Muscle layer of colon (tissue), 2 donors: ENCODE data around the gene DOCK1.

ENCODE experiments used
- H3K27ac ChIP-seq: one replicate; pipeline ENCODE4 v1.7.0; 2013; ENCODE audit warnings: low read depth, mild to moderate bottlenecking, low read length, moderate library complexity
- H3K27me3 ChIP-seq, 2 donors: one replicate each; pipeline ENCODE4 v1.7.0; 2013; ENCODE audit warnings: low read length in 2 of 2, mild to moderate bottlenecking in 2 of 2; ENCODE audit not compliant: insufficient read depth in 2 of 2, control insufficient read depth in 1 of 2
- H3K36me3 ChIP-seq: one replicate; pipeline ENCODE4 v1.7.0; 2013; ENCODE audit warnings: mild to moderate bottlenecking, low read length; ENCODE audit not compliant: insufficient read depth
- H3K4me1 ChIP-seq: one replicate; pipeline ENCODE4 v1.7.0; 2013; ENCODE audit warnings: mild to moderate bottlenecking, low read length; ENCODE audit not compliant: insufficient read depth
- H3K4me3 ChIP-seq, 2 donors: one replicate each; pipeline ENCODE4 v1.7.0; 2013; ENCODE audit warnings: low read length in 2 of 2, low read depth in 1 of 2, mild to moderate bottlenecking in 1 of 2, moderate library complexity in 1 of 2
- H3K9ac ChIP-seq: one replicate; pipeline ENCODE4 v1.7.0; 2013; ENCODE audit warnings: low read length
- H3K9me3 ChIP-seq: one replicate; pipeline ENCODE4 v1.7.0; 2013; ENCODE audit warnings: mild to moderate bottlenecking, low read length
- donor health status: abdominal sarcoma.
- donor health status: Adenocarcinoma of cecum.

DOCK1 gene

GRCh38 chr10:127151541-127151940 is 246.3 kb downstream of the DOCK1 start:
- no peak overlapping the region for H3K9ac ChIP-seq
- no peak overlapping the region for H3K4me3 ChIP-seq
- H3K27me3 ChIP-seq = no peaks in the 10 kb centered on the region
- H3K4me1 ChIP-seq = no peaks in the 10 kb centered on the region
- no peak overlapping the region for H3K27ac ChIP-seq
- no peaks in the 10 kb centered on the region for H3K36me3 ChIP-seq
- H3K9me3 ChIP-seq = no peaks in the 10 kb centered on the region

- Histone ChIP-seq H3K4me1 (peaks cover under 1% of the 10 kb centered on the region), H3K27me3 (no peaks in the 10 kb centered on the region), H3K4me3 (no peak overlapping the region), H3K9me3 (no peaks in the 10 kb centered on the region), H3K36me3 (no peaks in the 10 kb centered on the region), H3K9ac (no peak overlapping the region), H3K27ac (no peak overlapping the region)
Observed at GRCh38 chr10:127151981-127152699, 246.9 kb downstream of the DOCK1 start.

- H3K4me3 ChIP-seq = no peak overlapping the region
- no peaks in the 10 kb centered on the region for H3K27me3 ChIP-seq
- no peak overlapping the region for H3K27ac ChIP-seq
- H3K4me1 ChIP-seq = peaks cover 9% of the 10 kb centered on the region
- no peaks in the 10 kb centered on the region for H3K9me3 ChIP-seq
- no peaks in the 10 kb centered on the region for H3K36me3 ChIP-seq
- H3K9ac ChIP-seq = no peak overlapping the region
Observed at GRCh38 chr10:127153181-127153580, 248.0 kb downstream of the DOCK1 start.

GRCh38 chr10:127154831-127155620 is 249.8 kb downstream of the DOCK1 start:
- Histone ChIP-seq H3K9me3 (no peaks in the 10 kb centered on the region), H3K4me3 (no peak overlapping the region), H3K27me3 (no peaks in the 10 kb centered on the region), H3K27ac (no peak overlapping the region), H3K36me3 (no peaks in the 10 kb centered on the region), H3K4me1 (peaks cover 10% of the 10 kb centered on the region), H3K9ac (no peak overlapping the region)

- H3K27me3 ChIP-seq = no peaks in the 10 kb centered on the region
- no peaks in the 10 kb centered on the region for H3K9me3 ChIP-seq
- H3K4me3 ChIP-seq = no peak overlapping the region
- H3K27ac ChIP-seq = no peak overlapping the region
- H3K36me3 ChIP-seq = no peaks in the 10 kb centered on the region
- H3K9ac ChIP-seq = no peak overlapping the region
- peaks cover 14% of the 10 kb centered on the region for H3K4me1 ChIP-seq
Observed at GRCh38 chr10:127157089-127157488, 251.9 kb downstream of the DOCK1 start.

- no peaks in the 10 kb centered on the region for H3K27me3 ChIP-seq
Observed at GRCh38 chr10:127157506-127158200, 252.4 kb downstream of the DOCK1 start.

GRCh38 chr10:127158662-127159061 is 253.4 kb downstream of the DOCK1 start:
- Histone ChIP-seq H3K27ac (no peak overlapping the region), H3K4me1 (peaks cover 14% of the 10 kb centered on the region), H3K36me3 (no peaks in the 10 kb centered on the region), H3K9me3 (no peaks in the 10 kb centered on the region), H3K27me3 (no peaks in the 10 kb centered on the region), H3K4me3 (no peak overlapping the region), H3K9ac (no peak overlapping the region)

More at GRCh38 chr10:127157506-127158200, 252.4 kb downstream of the DOCK1 start:
- Histone ChIP-seq H3K9me3 (no peaks in the 10 kb centered on the region), H3K27ac (no peak overlapping the region), H3K36me3 (no peaks in the 10 kb centered on the region), H3K4me1 (peaks cover 14% of the 10 kb centered on the region), H3K4me3 (no peak overlapping the region), H3K9ac (no peak overlapping the region)

GRCh38 chr10:127159648-127160245 is 254.5 kb downstream of the DOCK1 start:
- Histone ChIP-seq H3K9me3 (no peaks in the 10 kb centered on the region), H3K27me3 (no peaks in the 10 kb centered on the region), H3K4me3 (no peak overlapping the region), H3K36me3 (no peaks in the 10 kb centered on the region), H3K27ac (no peak overlapping the region), H3K4me1 (peaks cover 14% of the 10 kb centered on the region), H3K9ac (no peak overlapping the region)

GRCh38 chr10:127161482-127161881 is 256.3 kb downstream of the DOCK1 start:
- Histone ChIP-seq H3K36me3 (no peaks in the 10 kb centered on the region), H3K9ac (no peak overlapping the region), H3K27me3 (no peaks in the 10 kb centered on the region), H3K4me1 (peaks cover 14% of the 10 kb centered on the region), H3K9me3 (no peaks in the 10 kb centered on the region), H3K4me3 (no peak overlapping the region), H3K27ac (no peak overlapping the region)

- H3K27me3 ChIP-seq = no peaks in the 10 kb centered on the region
- H3K4me1 ChIP-seq = peaks cover 7% of the 10 kb centered on the region
- H3K27ac ChIP-seq = no peak overlapping the region
- no peak overlapping the region for H3K4me3 ChIP-seq
- H3K9ac ChIP-seq = no peak overlapping the region
- no peaks in the 10 kb centered on the region for H3K9me3 ChIP-seq
- H3K36me3 ChIP-seq = no peaks in the 10 kb centered on the region
Observed at GRCh38 chr10:127162841-127163240, 257.6 kb downstream of the DOCK1 start.

GRCh38 chr10:127168261-127168660 is 263.0 kb downstream of the DOCK1 start:
- no peaks in the 10 kb centered on the region for H3K36me3 ChIP-seq
- no peaks in the 10 kb centered on the region for H3K4me1 ChIP-seq
- H3K27ac ChIP-seq = no peak overlapping the region
- no peak overlapping the region for H3K4me3 ChIP-seq
- no peaks in the 10 kb centered on the region for H3K9me3 ChIP-seq
- H3K27me3 ChIP-seq = no peaks in the 10 kb centered on the region
- no peak overlapping the region for H3K9ac ChIP-seq
